NCI-H1105 (cell line): ENCODE measurements around the gene C1orf116.
"Not testable (repeated sequence)": the region's sequence is repeated elsewhere in the genome, so short reads cannot be mapped to it uniquely, and the experiment has no call there.

Experiments
- DNase-seq: peaks from one replicate; lab custom pipeline; 2025; lab: John Stamatoyannopoulos, UW

Gene C1orf116

DNA sequence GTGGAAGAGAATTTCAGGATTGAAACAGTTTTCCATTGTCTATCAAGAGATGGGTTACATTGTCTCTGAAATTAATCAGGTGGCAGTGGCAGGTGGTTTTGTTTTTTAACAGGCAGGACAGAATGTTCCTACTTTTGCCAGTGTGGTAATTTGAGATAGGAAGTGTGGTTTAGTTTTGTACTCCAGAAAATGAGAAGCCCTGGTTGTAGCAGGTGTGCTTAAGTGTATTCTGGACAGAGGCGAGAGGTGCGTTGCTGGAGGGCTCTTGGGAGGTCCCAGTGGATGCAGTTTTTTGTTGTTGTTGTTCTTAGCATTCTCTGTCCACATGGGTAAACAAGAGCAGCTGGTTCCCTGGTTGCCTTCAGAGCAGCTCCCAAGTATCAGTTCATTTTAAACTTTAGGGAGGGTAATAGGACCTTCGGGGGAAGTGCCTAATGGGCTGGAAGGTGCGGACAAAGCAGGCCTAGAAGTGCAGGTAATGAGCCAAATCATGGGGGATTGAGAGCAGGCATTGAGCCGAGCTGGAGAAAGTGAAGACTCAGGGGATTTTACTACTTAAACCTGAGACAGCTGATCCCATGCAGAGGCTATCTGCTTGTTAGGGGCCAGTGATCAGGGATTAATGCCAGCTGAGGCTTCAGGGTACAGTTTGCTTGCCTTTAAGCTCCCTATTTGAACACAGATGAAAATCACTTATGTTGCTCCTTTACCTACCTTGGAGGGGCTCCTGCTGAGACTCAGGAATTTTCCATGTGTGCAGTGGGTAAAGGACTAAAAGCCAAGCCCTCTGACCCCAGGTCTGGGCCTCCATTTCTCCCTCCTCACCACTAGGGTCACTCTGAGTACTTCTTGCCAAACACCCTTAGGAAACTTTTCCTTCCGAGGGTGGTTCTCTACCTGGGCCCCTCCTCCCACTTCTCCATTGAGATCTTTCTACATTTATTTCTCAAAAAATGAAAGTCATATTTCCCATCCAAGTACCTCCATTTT is 26.6 kb upstream of the C1orf116 start:
- DNase-seq, result peak; percentile 85

GRCh38 chr1:207058252-207058651 is 25.7 kb upstream of the C1orf116 start:
- no peak for DNase-seq

DNA sequence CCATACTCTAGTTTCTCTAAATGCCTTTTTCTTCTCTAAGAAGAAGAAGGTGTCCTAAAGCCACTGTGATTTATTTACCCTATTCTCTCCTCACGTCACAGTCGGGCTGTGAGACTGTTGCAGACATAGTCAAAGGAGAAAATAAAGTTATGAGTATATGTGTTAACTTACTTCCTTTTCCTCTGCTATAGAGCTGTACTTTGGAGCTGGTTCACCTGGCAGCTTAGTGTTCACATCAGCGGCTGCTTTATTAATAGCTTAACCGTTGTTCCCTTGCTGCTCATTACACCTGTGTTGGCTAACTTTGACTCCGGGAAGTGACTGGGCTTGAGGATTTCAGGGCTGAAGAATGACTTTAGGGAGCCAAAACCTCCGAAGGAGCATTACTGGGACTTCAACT is 24.1 kb upstream of the C1orf116 start:
- DNase-seq, result no peak

- DNase-seq, result no peak
Observed at GRCh38 chr1:207055386-207056001, 22.9 kb upstream of the C1orf116 start.

DNA sequence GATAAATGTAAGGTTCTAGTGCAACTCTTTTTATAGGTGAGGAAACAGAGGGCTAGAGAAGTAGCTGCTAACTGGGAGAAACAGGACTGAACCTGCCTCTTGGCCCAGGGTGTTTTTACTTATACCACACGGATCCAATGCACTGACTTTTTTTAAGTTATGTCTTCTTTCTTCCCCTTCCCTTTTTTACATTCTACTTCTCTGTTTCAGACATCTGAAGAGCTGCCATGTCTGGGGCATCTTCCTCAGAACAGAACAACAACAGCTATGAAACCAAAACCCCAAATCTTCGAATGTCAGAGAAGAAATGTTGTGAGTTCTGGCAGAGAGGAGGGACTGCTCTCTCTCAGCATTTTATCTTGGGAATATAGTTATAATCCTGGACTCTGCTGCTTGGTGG is 21.9 kb upstream of the C1orf116 start:
- no peak for DNase-seq

DNA sequence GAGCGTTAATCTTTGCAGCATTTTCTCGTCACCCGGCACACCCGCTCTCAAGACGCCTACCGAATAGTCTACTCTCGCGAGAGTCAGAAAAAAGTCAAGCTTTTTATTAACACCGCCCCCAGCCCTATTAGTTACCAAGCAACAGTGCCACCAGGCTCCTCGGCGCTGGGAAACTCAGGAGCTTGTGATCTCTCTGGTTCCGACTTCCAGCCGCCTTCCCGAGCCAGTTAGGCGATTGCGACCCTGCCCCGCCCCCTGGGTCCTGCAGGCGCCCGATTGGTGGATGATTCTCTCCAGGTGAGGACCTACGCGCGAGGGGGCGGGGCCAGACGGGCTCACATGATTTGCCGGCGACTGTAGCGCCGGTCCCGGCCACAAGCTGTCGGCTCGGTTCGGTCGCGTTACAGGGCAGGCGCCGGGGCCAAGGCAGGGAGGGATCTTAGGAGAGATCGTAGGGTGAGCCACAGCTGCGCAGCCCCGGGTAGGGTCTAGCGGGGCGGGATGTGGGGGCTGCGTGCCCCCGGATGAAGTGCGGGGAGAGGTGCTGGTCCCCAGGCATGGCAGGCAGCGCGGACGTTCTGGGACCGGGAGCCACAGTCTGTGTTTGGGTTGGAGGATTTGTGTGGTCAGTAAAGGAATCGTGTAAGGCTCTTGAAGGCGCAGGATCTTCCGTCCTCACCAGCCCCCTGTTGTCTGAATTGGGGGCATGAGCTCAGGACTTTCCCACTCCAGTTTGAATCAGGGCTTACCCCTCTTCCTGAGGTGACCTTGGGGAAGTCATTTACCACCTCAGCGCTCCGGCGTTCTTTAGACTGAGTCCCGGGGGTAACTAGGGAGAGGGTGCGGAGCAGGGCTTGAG is 20.6 kb upstream of the C1orf116 start, which contains the start of gene PFKFB2:
TSS of gene PFKFB2 (plus strand) at position 365 of the 859 bp plus-strand sequence. CDS start 1,443 bp downstream, outside the sequence.
- DNase-seq, result peak; percentile 100

GRCh38 chr1:207051191-207051943 is 18.8 kb upstream of the C1orf116 start, which contains the start of gene YOD1:
Gene YOD1, minus strand, starts transcription at chr1:207051208. Its CDS starts 178 bp downstream, at chr1:207051030.
- no peak for DNase-seq

- peak; percentile 93 for DNase-seq
Observed at GRCh38 chr1:207050480-207051190, 18.1 kb upstream of the C1orf116 start.

- DNase-seq, result peak; percentile 53
Observed at GRCh38 chr1:207049974-207050391, 17.4 kb upstream of the C1orf116 start.

DNA sequence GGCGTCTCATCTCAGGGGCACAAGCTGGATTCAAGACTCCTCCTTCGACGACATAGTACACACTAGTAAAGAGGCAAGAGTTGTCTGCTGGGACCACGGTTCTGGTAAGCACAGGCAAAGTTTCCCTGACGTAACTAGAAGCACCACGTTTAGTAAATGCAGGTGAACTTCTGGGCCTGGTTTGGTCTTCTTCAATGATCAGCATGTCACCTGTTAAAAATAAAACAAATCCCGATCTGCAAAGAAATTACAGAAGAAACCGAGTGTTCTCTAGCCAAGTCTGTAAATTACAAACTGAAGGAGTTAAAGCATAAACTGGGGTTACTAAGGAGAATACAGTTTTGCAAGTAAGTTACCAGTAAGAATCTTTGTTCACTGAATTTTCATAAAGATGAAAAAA is 17.0 kb upstream of the C1orf116 start:
- DNase-seq, result no peak

- no peak for DNase-seq
Observed at GRCh38 chr1:207049054-207049453, 16.5 kb upstream of the C1orf116 start.

GRCh38 chr1:207048041-207048440 is 15.5 kb upstream of the C1orf116 start:
- no peak for DNase-seq

DNA sequence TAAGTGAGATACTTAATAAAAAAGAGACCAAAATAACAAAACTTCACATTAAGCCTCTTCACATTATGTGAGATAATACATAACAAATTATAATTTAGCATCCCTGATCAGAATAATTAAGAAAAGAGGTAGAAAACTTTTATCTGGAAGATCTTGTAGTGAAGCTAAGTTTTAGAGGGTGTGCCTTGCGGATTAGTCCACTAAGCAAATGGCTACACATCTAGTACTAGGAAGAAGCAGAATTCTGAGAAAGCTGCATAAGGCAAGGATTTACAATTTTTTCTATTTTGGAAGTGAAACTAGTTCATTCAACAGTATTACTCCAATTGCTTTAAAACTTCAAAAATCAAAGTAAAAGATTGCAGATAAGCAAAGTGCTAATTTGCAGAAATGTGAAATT is 14.9 kb upstream of the C1orf116 start:
- no peak for DNase-seq

DNA sequence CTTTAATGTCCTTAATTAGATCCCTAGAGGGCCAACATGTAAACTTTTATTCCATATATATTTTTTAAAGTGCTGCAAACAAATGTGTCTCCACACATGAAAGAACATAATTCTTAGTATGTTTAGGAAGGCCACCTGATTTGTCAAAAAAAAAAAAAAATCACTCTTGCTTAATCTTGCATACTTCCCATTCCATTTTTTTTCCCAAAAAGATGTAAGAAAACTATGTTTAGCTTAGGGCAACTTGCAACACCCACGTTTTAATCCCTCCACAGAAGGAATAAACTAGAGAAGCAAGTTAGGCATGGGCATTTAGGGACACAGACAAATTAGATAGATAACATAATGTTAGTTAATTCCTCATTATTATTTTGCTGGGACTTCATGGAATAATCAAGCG is 12.9 kb upstream of the C1orf116 start:
- DNase-seq, result no peak

GRCh38 chr1:207041397-207041796 is 8.8 kb upstream of the C1orf116 start:
- DNase-seq, result not testable (repeated sequence)

GRCh38 chr1:207040181-207040533 is 7.6 kb upstream of the C1orf116 start:
- no peak for DNase-seq

DNA sequence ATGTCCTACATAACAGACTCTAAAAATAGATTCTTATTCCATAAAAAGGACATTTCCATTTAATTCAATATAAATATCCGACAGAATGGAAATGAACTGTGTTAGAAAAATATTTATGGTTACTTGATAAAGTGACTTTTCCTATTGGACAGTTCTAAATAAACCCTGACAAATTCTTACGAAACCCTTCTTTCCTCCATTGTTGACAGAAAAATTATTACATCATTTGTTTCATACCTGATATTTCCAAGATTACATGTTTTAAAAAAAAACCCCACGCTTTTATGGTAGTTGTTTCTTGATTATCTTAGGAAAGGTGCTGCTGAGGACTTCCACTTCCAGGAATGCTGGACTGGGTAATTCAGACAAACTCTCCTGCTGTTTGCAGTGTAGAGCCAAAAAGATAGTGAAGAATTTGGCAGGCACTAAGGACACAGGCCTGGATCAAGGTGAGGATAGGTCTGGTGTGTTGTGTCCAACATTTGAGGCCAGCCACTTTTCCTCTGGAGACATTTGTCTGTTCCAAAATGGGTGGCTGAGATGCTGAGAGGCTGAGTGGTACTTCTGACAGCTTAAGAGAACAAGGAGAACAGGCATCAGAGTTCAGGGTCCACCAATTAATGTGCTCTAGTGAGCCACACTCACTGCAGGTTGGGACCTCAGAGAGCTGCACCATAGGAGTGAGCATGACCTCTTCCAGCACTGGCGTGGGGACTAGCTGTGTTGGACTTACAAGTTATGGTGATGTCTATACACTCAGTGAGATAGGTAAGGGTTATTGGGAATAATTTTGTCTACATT is 7.0 kb upstream of the C1orf116 start:
- DNase-seq, result no peak

GRCh38 chr1:207036865-207037264 is 4.3 kb upstream of the C1orf116 start:
- no peak for DNase-seq

- DNase-seq, result no peak
Observed at GRCh38 chr1:207035877-207036551, 3.5 kb upstream of the C1orf116 start.
